GM06990 (cell line): ENCODE results near the gene PMPCA.

Source experiments
- DNase-seq: peaks from one replicate; pipeline ENCODE4 v3.0.0-alpha.2; 2011; ENCODE audit not compliant: insufficient read length; ENCODE audit errors: extremely low read depth
- H3K27me3 ChIP-seq: replicated peaks from 2 replicates; pipeline ENCODE4 v1.6.0; 2011; ENCODE audit warnings: low read length; ENCODE audit not compliant: control insufficient read depth, insufficient read depth
- H3K36me3 ChIP-seq: 2 replicates; pipeline ENCODE4 v1.5.1; 2011; ENCODE audit warnings: low read length; ENCODE audit not compliant: control insufficient read depth, insufficient read depth
- H3K4me3 ChIP-seq: replicated peaks from 2 replicates; pipeline ENCODE4 v1.5.1; 2011; ENCODE audit warnings: low read depth, mild to moderate bottlenecking, control low read depth, low read length
- TF ChIP-seq, protein P1 (sequence below): IDR thresholded peaks from 2 replicates; pipeline ENCODE4 v1.5.1; 2011; ENCODE audit warnings: low read length, control low read depth, mild to moderate bottlenecking, inconsistent platforms; ENCODE audit not compliant: insufficient read depth, poor library complexity, severe bottlenecking

PMPCA gene

DNA sequence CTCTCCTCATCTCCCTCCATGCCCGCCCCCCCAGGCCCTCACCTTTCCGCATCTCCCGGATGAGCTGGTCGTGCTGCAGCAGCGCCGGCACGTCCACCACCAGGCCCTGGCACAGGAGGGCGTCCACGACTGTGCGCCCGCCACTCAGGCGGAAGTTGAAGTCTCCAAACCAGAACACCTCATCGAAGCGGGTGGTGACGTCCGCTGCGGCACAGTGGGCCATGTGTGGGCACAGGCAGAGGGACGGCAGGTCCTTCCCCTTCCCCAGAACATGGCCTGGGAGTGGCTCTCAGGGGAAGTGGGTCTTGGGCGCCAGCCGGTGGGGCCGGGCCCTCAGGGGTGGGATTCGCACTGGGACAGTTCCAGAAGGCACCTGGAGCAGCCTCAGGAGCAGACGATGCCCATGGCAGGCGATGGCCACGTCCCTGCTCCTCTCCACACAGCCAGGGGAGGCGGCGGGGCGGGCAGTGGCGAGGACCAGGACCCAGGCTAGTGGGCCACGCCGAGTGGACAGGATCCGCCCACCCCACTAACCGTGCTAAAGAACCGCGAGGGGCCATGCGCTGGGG lies 21.4 kb downstream of the PMPCA start:
- no peak for DNase-seq
- H3K4me3 ChIP-seq: no peak overlapping the region
- TF ChIP-seq, protein P1, sequence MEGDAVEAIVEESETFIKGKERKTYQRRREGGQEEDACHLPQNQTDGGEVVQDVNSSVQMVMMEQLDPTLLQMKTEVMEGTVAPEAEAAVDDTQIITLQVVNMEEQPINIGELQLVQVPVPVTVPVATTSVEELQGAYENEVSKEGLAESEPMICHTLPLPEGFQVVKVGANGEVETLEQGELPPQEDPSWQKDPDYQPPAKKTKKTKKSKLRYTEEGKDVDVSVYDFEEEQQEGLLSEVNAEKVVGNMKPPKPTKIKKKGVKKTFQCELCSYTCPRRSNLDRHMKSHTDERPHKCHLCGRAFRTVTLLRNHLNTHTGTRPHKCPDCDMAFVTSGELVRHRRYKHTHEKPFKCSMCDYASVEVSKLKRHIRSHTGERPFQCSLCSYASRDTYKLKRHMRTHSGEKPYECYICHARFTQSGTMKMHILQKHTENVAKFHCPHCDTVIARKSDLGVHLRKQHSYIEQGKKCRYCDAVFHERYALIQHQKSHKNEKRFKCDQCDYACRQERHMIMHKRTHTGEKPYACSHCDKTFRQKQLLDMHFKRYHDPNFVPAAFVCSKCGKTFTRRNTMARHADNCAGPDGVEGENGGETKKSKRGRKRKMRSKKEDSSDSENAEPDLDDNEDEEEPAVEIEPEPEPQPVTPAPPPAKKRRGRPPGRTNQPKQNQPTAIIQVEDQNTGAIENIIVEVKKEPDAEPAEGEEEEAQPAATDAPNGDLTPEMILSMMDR: no peak
- H3K36me3 ChIP-seq: peaks cover 17% of the 10 kb centered on the region
- H3K27me3 ChIP-seq: no peaks in the 10 kb centered on the region

DNA sequence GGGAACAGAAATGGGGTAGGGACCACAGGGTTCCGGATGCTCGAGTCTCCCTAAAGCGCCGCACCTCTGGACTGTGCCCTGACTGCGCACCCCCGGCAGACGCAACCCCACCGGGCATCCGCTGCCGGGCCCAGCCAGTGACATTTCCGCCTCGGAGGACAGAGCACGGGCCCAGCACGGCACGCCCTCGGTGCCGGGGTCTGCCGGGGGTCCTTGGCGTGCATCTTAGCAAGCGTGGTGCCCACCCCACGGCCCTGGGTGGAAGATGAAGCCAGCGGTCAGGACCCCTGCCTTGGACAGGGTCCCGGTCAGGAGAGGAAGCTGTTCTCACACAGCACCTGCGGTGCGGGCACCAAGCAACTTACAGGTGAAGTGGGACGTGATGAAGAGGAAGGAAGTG lies 22.1 kb downstream of the PMPCA start:
- TF ChIP-seq, protein P1: no peak
- DNase-seq: no peak
- Histone ChIP-seq H3K4me3 (no peak overlapping the region), H3K36me3 (peaks cover 17% of the 10 kb centered on the region), H3K27me3 (no peaks in the 10 kb centered on the region)

DNA sequence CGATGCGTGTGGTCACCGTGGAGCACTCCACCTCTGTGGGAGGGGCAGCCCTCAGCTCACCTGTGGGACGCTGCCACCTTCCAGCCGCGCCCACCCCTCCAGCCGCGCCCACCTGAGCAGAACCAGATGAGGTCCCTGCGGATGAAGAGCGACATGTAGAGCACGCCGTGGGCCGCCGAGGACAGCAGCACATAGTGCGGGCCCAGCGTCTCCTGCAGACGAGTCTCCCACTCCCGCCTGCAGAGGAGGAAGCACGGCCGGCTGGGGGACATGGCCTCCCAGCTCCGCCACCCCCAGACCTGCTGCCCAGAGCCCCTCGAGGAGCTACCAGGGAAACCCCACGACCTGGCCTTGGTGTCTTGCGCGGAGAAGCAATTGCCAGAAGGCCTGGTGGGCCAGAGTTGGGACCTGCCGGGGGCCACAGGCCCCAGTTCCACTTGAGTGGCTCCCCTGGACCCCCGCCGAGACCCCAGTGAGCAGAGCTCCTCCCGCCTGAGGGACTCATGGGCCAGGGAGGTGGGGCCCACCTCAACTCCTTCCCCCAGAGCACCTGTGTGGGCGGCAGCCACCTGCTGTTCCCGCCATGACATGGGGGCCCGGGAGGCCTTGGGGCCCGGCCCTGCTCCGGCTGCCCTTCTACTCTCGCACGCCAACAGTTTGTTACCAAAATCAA lies 22.7 kb downstream of the PMPCA start:
- peaks cover 17% of the 10 kb centered on the region for H3K36me3 ChIP-seq
- no peak for DNase-seq
- no peak overlapping the region for H3K4me3 ChIP-seq
- H3K27me3 ChIP-seq: no peaks in the 10 kb centered on the region
- TF ChIP-seq, protein P1: no peak

DNA sequence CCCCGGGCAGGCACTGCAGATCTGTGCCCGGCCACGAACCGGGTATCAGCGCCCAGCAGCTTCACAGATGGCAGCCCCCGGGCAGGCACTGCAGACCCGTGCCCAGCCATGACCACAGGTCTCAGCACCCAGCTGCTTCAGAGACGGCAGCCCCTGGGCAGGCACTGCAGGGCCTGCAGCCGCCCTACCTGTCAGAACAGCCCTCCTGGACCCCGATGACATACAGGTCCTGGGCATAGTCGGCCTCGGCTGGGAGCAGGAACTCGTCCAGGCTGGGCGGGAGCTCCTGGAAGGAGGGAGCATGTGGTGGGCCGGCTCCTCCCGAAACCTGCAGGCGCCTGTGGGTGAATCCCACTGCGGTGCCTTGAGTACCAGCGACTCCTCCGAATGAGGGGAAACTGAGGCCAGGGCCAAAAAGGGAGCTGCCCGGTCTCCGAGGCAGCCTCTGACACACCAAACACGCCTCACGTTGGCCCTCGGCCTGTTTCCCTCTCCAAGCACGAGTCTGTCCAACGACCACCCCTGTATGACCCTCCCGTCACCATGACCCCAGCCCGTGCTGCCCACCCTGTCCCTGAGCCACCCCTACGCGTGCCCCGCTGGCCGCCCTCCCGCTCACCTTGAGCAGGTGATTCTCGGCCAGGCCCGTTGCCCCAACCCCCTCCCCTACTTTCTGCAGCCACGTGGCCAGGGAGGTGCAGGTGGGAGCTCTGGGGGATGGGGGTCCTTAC lies 23.6 kb downstream of the PMPCA start:
- no peak for DNase-seq
- TF ChIP-seq, protein P1: no peak
- Histone ChIP-seq H3K27me3 (no peaks in the 10 kb centered on the region), H3K4me3 (no peak overlapping the region), H3K36me3 (peaks cover 13% of the 10 kb centered on the region)

DNA sequence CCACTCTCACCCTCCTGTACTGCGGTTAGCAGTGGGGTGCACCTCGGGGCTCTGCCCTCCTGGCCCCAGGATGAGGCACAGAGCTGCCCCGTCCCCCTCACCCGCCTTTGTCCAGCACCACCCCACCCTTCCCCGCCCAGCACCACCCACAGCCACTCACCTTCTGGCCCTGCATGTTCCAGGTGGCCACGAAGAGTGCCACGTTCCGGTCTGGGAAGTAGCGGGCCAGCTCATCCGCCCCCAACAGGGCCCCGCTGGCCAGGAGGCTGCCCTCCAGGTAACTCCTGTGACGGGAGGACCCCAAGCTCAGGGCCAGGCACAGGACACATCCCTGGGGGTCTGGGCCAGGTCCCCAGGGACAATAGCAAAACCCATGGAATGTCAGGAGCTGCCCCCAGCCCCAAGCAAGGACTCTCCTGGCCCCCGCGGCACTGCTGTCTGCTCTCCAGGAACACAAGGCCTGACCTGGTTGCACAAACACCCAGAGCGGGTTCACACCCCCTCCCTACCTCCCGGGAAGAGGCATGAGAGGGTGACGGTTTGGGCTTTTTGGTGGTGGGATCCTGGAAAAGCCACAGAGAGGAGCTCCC lies 24.2 kb downstream of the PMPCA start:
- H3K27me3 ChIP-seq: no peaks in the 10 kb centered on the region
- peaks cover 13% of the 10 kb centered on the region for H3K36me3 ChIP-seq
- TF ChIP-seq, protein P1: no peak
- no peak for DNase-seq
- no peak overlapping the region for H3K4me3 ChIP-seq
